Measurements from ENCODE around the gene ANKRD26. TPM values are rescaled to one million over a fixed set of nuclear protein-coding genes. Genes with fewer than 3 reads are reported as not detected.

The ANKRD26 gene
- total RNA-seq, 1 donor from 2014 or later: 6.9 TPM

DNA sequence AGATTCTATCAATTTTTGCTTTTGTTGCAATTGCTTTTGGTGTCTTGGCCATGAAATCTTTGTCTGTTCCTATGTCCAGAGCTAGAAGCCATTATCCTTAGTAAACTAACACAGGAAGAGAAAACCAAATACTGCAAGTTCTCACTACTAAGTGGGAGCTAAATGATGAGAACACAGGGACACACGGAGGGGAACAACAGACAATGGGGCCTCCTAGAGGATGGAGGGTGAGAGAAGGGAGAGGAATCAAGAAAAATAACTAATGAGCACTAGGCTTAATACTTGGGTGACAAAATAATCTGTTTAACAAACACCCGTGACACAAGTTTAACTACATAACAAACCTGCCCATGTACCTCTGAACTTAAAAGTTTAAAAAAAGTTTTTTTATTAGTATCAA is 78.2 kb downstream of the ANKRD26 start:
- intact Hi-C loops (cut with micrococcal nuclease): loop anchor here (5.0 kb wide), 1 partner anchor 80 kb away; the partner anchor contains the start of gene ANKRD26

GRCh38 chr10:27020243-27020642 is 80.1 kb downstream of the ANKRD26 start:
- intact Hi-C loops (cut with micrococcal nuclease): loop anchor here (5.0 kb wide), 1 partner anchor 82 kb away; the partner anchor contains the start of gene ANKRD26

DNA sequence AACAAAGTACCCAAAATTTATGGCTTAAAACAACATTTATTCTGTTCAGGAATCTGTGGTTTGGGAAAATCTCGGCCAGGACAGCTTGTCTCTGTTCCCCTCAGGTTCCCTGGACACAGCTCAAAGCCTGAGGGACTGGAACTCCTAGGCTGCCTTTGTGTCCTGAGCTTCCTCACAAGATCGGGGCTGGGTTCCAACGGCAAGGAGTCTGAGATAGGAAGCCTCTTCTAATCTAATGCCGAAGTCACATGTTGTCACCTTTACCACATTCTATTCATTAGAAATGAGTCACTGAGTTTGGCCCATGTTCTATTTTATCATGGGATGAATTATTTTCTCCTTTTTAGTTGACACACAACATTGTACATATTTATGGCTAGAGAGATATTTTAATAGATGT is 80.5 kb downstream of the ANKRD26 start:
- intact Hi-C loops (cut with micrococcal nuclease): loop anchor here (5.0 kb wide), 1 partner anchor 82 kb away; the partner anchor contains the start of gene ANKRD26

DNA sequence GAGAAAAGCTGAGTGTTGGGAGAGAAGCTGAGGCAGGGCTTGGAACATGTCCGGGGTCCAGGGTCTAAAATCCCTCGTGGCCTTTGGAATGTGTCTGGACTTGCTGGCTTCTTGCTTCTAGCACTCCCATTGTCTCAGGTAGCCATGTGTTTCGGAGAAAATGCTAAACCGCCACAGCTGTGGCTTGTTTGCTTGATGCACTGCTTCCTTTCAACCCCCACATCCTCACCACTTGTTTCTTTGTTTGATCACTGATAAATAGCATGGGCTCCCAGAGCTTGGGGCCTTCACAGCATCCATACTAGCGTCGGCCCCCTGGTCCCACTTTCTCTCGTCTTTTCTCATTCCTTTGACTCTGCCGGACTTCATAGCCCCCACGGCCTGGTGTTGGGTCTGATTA is 102.7 kb downstream of the ANKRD26 start:
- intact Hi-C loops (cut with micrococcal nuclease): no loop called here

DNA sequence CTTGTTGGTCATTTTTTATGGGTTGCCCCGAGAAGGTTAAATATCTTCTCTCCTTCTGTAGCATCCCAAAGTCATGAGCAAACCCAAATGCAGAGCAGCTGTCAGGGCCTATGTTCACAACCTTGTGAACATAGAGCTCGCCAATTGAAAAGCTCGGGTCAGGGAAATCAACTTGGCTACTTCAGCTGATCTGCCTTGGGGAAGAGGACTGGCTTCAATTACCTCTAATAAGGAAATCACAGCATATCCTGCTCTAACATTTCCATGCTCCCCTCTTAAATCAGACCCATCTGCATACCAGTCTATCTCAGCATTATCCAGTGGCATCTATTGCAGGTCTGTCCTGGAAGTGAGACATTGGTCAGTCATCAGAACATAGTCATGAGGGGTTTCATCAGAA is 105.6 kb downstream of the ANKRD26 start:
- intact Hi-C loops (cut with micrococcal nuclease): no loop called here

- intact Hi-C loops (cut with micrococcal nuclease): no loop called here
These were observed 112.4 kb downstream of the ANKRD26 start for GRCh38 chr10:26987851-26988250.

GRCh38 chr10:26983156-26983555 is 117.1 kb downstream of the ANKRD26 start:
- intact Hi-C loops (cut with micrococcal nuclease): no loop called here

DNA sequence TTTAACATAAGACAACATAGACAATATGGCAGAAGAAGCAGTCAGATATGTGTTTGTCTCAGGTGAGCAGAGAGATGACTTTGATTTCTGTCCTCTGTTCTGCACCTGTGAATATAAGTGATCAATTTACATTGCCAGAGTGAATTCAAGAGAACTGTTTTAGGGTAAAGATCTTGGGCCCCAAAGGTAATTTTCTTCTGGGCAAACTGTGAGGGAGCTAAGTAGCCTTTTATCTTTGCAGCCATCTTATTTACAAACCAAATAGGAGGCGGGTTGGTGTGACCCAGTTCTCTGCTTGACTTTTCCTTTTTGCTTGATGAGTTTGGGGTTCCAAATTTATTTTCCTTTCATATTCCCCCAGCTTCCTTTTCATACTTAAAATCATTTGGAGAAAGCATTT is 118.2 kb downstream of the ANKRD26 start:
- intact Hi-C loops (cut with micrococcal nuclease): no loop called here

GRCh38 chr10:26981232-26981824 is 119.0 kb downstream of the ANKRD26 start:
- intact Hi-C loops (cut with micrococcal nuclease): no loop called here

DNA sequence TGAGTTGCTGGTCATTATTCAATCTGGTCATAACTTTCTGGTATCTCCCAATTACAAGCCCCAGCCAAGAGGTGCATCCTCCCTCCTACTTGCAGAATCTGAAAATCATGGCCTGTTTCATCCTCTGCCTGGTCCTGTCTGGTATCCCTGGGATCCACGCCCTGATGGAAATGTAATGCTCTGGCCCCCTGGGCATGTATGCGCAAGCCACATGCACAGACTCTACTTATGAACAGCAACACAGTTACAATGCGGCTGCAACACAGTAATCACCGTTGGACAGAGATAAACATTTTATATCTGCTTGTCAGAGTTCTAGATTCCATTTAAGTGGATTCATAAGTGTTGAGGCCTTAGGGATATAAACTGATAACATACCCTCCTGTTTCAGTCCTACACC is 121.8 kb downstream of the ANKRD26 start:
- intact Hi-C loops (cut with micrococcal nuclease): no loop called here

DNA sequence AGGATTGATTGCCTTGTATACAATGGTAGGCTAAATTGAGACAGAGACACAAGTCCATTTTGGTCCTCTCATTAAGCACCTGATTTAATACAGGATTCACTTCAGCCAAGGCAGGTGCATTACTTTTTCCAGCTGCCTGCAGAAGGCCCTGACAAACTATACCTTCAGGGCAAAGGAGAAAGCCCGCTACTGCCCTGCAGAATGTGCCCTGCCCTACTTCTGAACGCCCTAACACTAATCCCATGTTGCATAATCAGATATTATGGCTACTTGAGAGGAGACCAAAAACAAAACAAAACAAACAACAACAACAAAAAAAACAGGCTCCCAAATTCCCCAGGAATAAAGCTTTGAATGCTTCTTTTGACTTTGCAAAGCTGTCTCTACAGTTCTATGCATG is 122.7 kb downstream of the ANKRD26 start:
- intact Hi-C loops (cut with micrococcal nuclease): no loop called here

DNA sequence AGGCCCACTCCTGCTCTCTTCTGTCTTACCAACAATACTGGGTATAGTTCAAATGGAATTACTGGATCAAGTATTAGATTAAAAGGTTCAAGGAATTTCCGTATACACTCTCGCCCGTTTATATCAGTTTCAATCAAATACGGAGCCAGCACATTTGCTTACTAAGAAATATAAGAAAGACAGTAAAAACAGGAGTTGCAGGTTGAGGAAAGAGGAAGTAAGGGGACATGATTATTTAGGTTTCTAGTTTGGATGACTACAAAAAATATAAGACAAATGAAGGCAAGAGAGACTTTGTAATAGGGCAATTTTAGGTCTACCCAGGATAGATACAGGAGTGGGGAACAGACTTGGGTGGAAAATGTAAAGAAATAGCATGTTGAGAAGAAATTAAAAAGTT is 129.6 kb downstream of the ANKRD26 start:
- intact Hi-C loops (cut with micrococcal nuclease): no loop called here

DNA sequence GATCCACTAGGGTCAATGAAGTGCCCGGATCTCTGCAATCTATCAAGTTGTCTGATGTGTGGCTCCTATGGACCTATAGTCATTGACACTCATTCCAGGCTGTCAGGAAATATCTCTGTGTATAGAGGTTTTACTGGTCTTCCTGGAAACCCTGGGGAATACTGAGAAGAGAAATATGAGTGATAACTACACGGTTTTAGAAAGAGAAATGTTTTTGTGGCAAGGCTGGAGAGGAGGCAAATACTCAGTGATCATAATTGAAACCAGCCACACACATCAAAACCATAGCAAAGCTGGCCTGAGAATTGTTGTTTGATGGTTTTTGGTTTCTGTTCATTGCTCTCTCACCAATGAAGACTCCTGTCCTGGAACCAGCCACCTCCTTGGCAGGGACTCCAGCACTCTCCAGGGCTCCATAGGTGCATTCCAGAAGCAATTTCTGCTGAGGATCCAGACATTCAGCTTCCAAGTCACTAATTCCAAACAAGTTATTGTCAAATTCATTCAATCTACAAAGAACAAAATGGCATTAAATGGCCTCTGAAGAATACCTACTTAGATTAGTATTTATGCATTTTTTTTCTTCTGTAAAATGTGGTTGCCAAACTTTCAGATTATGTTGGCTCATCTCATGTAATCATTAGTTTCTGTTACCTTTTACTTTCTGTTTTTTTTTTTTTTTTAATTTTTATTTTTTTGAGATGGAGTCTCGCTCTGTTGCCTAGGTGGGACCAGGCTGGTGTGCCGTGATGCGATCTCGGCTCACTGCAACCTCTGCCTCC is 131.0 kb downstream of the ANKRD26 start:
- intact Hi-C loops (cut with micrococcal nuclease): no loop called here

- intact Hi-C loops (cut with micrococcal nuclease): no loop called here
These were observed 137.5 kb downstream of the ANKRD26 start for GRCh38 chr10:26962835-26963234.

GRCh38 chr10:26960308-26960707 is 140.0 kb downstream of the ANKRD26 start:
- intact Hi-C loops (cut with micrococcal nuclease): no loop called here

GRCh38 chr10:26959841-26960240 is 140.5 kb downstream of the ANKRD26 start:
- intact Hi-C loops (cut with micrococcal nuclease): no loop called here

Other genes with a start within 250 kb of the ANKRD26 start
- 59.3 and 59.9 TPM in 2 replicates for gene ABI1, start 239.5 kb downstream of the ANKRD26 start, total RNA-seq
- gene YME1L1, start 53.9 kb upstream of the ANKRD26 start, total RNA-seq: 124 and 126 TPM in 2 replicates
- 27.1 and 30.2 TPM in 2 replicates for gene MASTL, start 54.9 kb upstream of the ANKRD26 start, total RNA-seq
- 19.5 and 19.7 TPM in 2 replicates for gene ACBD5, start 140.3 kb upstream of the ANKRD26 start, total RNA-seq

Data from T-helper 2 cell treated with Interferon-gamma antibody and Interleukin-4, amounts not matched to agents 100 ng/mL and 5 ng/mL, for 36 hours (primary cell).